Measurements from ENCODE around the gene RPS6KL1. TPM values are rescaled to one million over a fixed set of nuclear protein-coding genes. Genes with fewer than 3 reads are reported as not detected.
"Not testable (repeated sequence)": the region's sequence is repeated elsewhere in the genome, so short reads cannot be mapped to it uniquely, and the experiment has no call there.

Gene RPS6KL1
- total and polyA plus RNA-seq, 2 experiments from 2014 or later: 0.23 to 1.4 TPM

- H3K9ac ChIP-seq: no peak overlapping the region
- H3K27me3 ChIP-seq (replicated peaks; ENCODE audit: insufficient read depth): no peaks in the 10 kb centered on the region
- no peaks in the 10 kb centered on the region for H3K79me2 ChIP-seq (ENCODE audit: insufficient read depth)
- H3K27ac ChIP-seq: no peak overlapping the region
- no peak overlapping the region for H3K4me2 ChIP-seq (ENCODE audit: unreplicated experiment)
- 78 to 79% methylated on average over 11 of the region's 11 CpGs for WGBS, 2 experiments (ENCODE audit: low coverage in 1 of 2, low lambda C conversion rate in 2 of 2, missing lambda C conversion rate in 2 of 2)
- no peak for TF ChIP-seq EZH2 (IDR thresholded peaks at IDR 0.05; ENCODE audit: insufficient read depth, poor library complexity, severe bottlenecking)
- no peak for TF ChIP-seq EZH2phosphoT487 (IDR thresholded peaks at IDR 0.05; ENCODE audit: insufficient read depth, low read depth)
- H4K20me1 ChIP-seq (ENCODE audit: insufficient read depth): no peaks in the 10 kb centered on the region
- H3K9me2 ChIP-seq (ENCODE audit: insufficient read depth): no peaks in the 10 kb centered on the region
- no peaks in the 10 kb centered on the region for H3K9me3 ChIP-seq (ENCODE audit: low read depth)
- no peak overlapping the region for H3K4me3 ChIP-seq
- H3F3A ChIP-seq (ENCODE audit: insufficient read depth): peaks cover 23% of the 10 kb centered on the region
- no peak overlapping the region for H2AFZ ChIP-seq
- no peak for DNase-seq
- in situ Hi-C loops (cut with MboI): loop anchor here (10.0 to 25.0 kb wide), 2 partner anchors 139 to 351 kb away; partner anchors contain the start of gene FOS
- H3K36me3 ChIP-seq (ENCODE audit: low read depth): no peaks in the 10 kb centered on the region
- H3K4me1 ChIP-seq (ENCODE audit: insufficient read depth): peaks cover 21% of the 10 kb centered on the region
Measured at GRCh38 chr14:74936151-74936550, 13.1 kb upstream of the RPS6KL1 start.

GRCh38 chr14:74935360-74935680 is 12.3 kb upstream of the RPS6KL1 start:
- no peak overlapping the region for H2AFZ ChIP-seq
- DNase-seq: no peak
- 65 to 70% methylated on average over 9 of the region's 9 CpGs for WGBS, 2 experiments (ENCODE audit: low coverage in 1 of 2, low lambda C conversion rate in 2 of 2, missing lambda C conversion rate in 2 of 2)
- H3K79me2 ChIP-seq (ENCODE audit: insufficient read depth): no peaks in the 10 kb centered on the region
- no peaks in the 10 kb centered on the region for H4K20me1 ChIP-seq (ENCODE audit: insufficient read depth)
- no peak overlapping the region for H3K4me3 ChIP-seq
- H3K4me2 ChIP-seq (ENCODE audit: unreplicated experiment): no peak overlapping the region
- H3K36me3 ChIP-seq (ENCODE audit: low read depth): no peaks in the 10 kb centered on the region
- peaks cover 15% of the 10 kb centered on the region for H3F3A ChIP-seq (ENCODE audit: insufficient read depth)
- H3K4me1 ChIP-seq (ENCODE audit: insufficient read depth): peaks cover 14% of the 10 kb centered on the region
- no peaks in the 10 kb centered on the region for H3K9me2 ChIP-seq (ENCODE audit: insufficient read depth)
- no peaks in the 10 kb centered on the region for H3K9me3 ChIP-seq (ENCODE audit: low read depth)
- TF ChIP-seq EZH2phosphoT487 (IDR thresholded peaks at IDR 0.05; ENCODE audit: insufficient read depth, low read depth) (no peak), EZH2 (IDR thresholded peaks at IDR 0.05; ENCODE audit: insufficient read depth, poor library complexity, severe bottlenecking) (no peak)
- H3K27ac ChIP-seq: no peak overlapping the region
- H3K9ac ChIP-seq: no peak overlapping the region
- in situ Hi-C loops (cut with MboI): loop anchor here (10.0 to 25.0 kb wide), 2 partner anchors 139 to 352 kb away; partner anchors contain the start of gene FOS
- no peaks in the 10 kb centered on the region for H3K27me3 ChIP-seq (replicated peaks; ENCODE audit: insufficient read depth)

- no peaks in the 10 kb centered on the region for H3K36me3 ChIP-seq (ENCODE audit: low read depth)
- WGBS, 2 experiments (ENCODE audit: low coverage in 1 of 2, low lambda C conversion rate in 2 of 2, missing lambda C conversion rate in 2 of 2): 80 to 82% methylated on average over 24 to 26 of the region's 26 CpGs
- in situ Hi-C loops (cut with MboI): loop anchor here (10.0 to 25.0 kb wide), 2 partner anchors 140 to 353 kb away; partner anchors contain the start of gene FOS
Measured at GRCh38 chr14:74934476-74935359, 11.7 kb upstream of the RPS6KL1 start.

GRCh38 chr14:74934041-74934440 is 11.0 kb upstream of the RPS6KL1 start:
- H3K4me2 ChIP-seq (ENCODE audit: unreplicated experiment): no peak overlapping the region
- 34 to 47% methylated on average over 4 of the region's 4 CpGs for WGBS, 2 experiments (ENCODE audit: low coverage in 1 of 2, low lambda C conversion rate in 2 of 2, missing lambda C conversion rate in 2 of 2)

More at GRCh38 chr14:74934476-74935359, 11.7 kb upstream of the RPS6KL1 start:
- Histone ChIP-seq H3K4me3 (no peak overlapping the region), H3K4me2 (ENCODE audit: unreplicated experiment) (no peak overlapping the region), H3K9me3 (ENCODE audit: low read depth) (no peaks in the 10 kb centered on the region), H4K20me1 (ENCODE audit: insufficient read depth) (no peaks in the 10 kb centered on the region), H3F3A (ENCODE audit: insufficient read depth) (peaks cover 9% of the 10 kb centered on the region), H3K27ac (no peak overlapping the region), H2AFZ (no peak overlapping the region), H3K9ac (no peak overlapping the region), H3K9me2 (ENCODE audit: insufficient read depth) (no peaks in the 10 kb centered on the region), H3K4me1 (ENCODE audit: insufficient read depth) (peaks cover 8% of the 10 kb centered on the region), H3K79me2 (ENCODE audit: insufficient read depth) (no peaks in the 10 kb centered on the region), H3K27me3 (replicated peaks; ENCODE audit: insufficient read depth) (no peaks in the 10 kb centered on the region)
- no peak for TF ChIP-seq EZH2phosphoT487 (IDR thresholded peaks at IDR 0.05; ENCODE audit: insufficient read depth, low read depth)
- TF ChIP-seq EZH2 (IDR thresholded peaks at IDR 0.05; ENCODE audit: insufficient read depth, poor library complexity, severe bottlenecking): no peak
- DNase-seq: no peak

GRCh38 chr14:74932936-74933335 is 9.9 kb upstream of the RPS6KL1 start:
- not testable (repeated sequence) for H3K4me1 ChIP-seq (ENCODE audit: insufficient read depth); H3K27me3 ChIP-seq (replicated peaks; ENCODE audit: insufficient read depth); H2AFZ ChIP-seq; H3K9ac ChIP-seq; H3F3A ChIP-seq (ENCODE audit: insufficient read depth); H3K4me2 ChIP-seq (ENCODE audit: unreplicated experiment); H3K9me3 ChIP-seq (ENCODE audit: low read depth); H4K20me1 ChIP-seq (ENCODE audit: insufficient read depth); H3K4me3 ChIP-seq; H3K36me3 ChIP-seq (ENCODE audit: low read depth); DNase-seq; H3K9me2 ChIP-seq (ENCODE audit: insufficient read depth); H3K27ac ChIP-seq; H3K79me2 ChIP-seq (ENCODE audit: insufficient read depth)
- WGBS, 2 experiments (ENCODE audit: low coverage in 1 of 2, low lambda C conversion rate in 2 of 2, missing lambda C conversion rate in 2 of 2): 68 to 79% methylated on average over 3 to 4 of the region's 4 CpGs
- in situ Hi-C loops (cut with MboI): loop anchor here (10.0 to 25.0 kb wide), 2 partner anchors 142 to 354 kb away; partner anchors contain the start of gene FOS

More at GRCh38 chr14:74934041-74934440, 11.0 kb upstream of the RPS6KL1 start:
- Histone ChIP-seq H3K79me2 (ENCODE audit: insufficient read depth) (no peaks in the 10 kb centered on the region), H3K27ac (no peak overlapping the region), H3K4me1 (ENCODE audit: insufficient read depth) (peaks cover 2% of the 10 kb centered on the region), H3K4me3 (no peak overlapping the region), H3K9me2 (ENCODE audit: insufficient read depth) (no peaks in the 10 kb centered on the region), H4K20me1 (ENCODE audit: insufficient read depth) (no peaks in the 10 kb centered on the region), H3F3A (ENCODE audit: insufficient read depth) (peaks cover 2% of the 10 kb centered on the region; the same call in 1 of the 2 replicates), H3K9ac (no peak overlapping the region), H2AFZ (no peak overlapping the region), H3K36me3 (ENCODE audit: low read depth) (no peaks in the 10 kb centered on the region), H3K27me3 (replicated peaks; ENCODE audit: insufficient read depth) (no peaks in the 10 kb centered on the region), H3K9me3 (ENCODE audit: low read depth) (no peaks in the 10 kb centered on the region)
- in situ Hi-C loops (cut with MboI): loop anchor here (10.0 to 25.0 kb wide), 2 partner anchors 141 to 353 kb away; partner anchors contain the start of gene FOS
- DNase-seq: no peak
- TF ChIP-seq EZH2 (IDR thresholded peaks at IDR 0.05; ENCODE audit: insufficient read depth, poor library complexity, severe bottlenecking) (no peak), EZH2phosphoT487 (IDR thresholded peaks at IDR 0.05; ENCODE audit: insufficient read depth, low read depth) (no peak)
